GM23338 (cell line): ENCODE measurements around the gene KRT75. TPM values are rescaled to one million over a fixed set of nuclear protein-coding genes. Genes with fewer than 3 reads are reported as not detected.

Experiments used
- ATAC-seq: fragments of 200-7000 bp; cut with Tn5 transposase; 3 replicates; pipeline ENCODE4 v1.9.1; 2020
- DNase-seq: peaks from one replicate; pipeline ENCODE4 v3.0.0-alpha.2; 2015; ENCODE audit warnings: low spot score
- H2AFZ ChIP-seq: fragments of 200-600 bp; sonication (generic); 2 replicates; pipeline ENCODE4 v1.8.0; 2016; ENCODE audit warnings: antibody characterized with exemption, mild to moderate bottlenecking, moderate library complexity
- H3F3A ChIP-seq: fragments of 200-600 bp; sonication (generic); replicated peaks from 2 replicates; pipeline ENCODE4 v1.8.0; 2017; ENCODE audit warnings: antibody characterized with exemption, mixed run types, low read depth
- H3K27ac ChIP-seq: fragments of 200-600 bp; sonication (generic); 2 replicates; pipeline ENCODE4 v1.6.1; 2016; ENCODE audit warnings: low read depth
- H3K27me3 ChIP-seq: fragments of 200-600 bp; sonication (generic); 2 replicates; pipeline ENCODE4 v1.8.0; 2016; ENCODE audit warnings: mild to moderate bottlenecking, mixed run types, moderate library complexity; ENCODE audit not compliant: insufficient read depth
- H3K36me3 ChIP-seq: fragments of 200-600 bp; sonication (generic); 2 replicates; pipeline ENCODE4 v1.8.0; 2016; ENCODE audit warnings: mild to moderate bottlenecking; ENCODE audit not compliant: insufficient read depth
- H3K4me1 ChIP-seq: fragments of 200-600 bp; sonication (generic); 2 replicates; pipeline ENCODE4 v1.8.0; 2016; ENCODE audit warnings: mild to moderate bottlenecking, moderate library complexity; ENCODE audit not compliant: insufficient read depth
- H3K4me2 ChIP-seq: fragments of 200-600 bp; sonication (generic); 2 replicates; pipeline ENCODE4 v1.7.1; 2017; ENCODE audit warnings: mixed run types
- H3K4me3 ChIP-seq: fragments of 200-600 bp; sonication (generic); 2 replicates; pipeline ENCODE4 v1.6.1; 2016; ENCODE audit warnings: mixed run types
- H3K79me2 ChIP-seq: fragments of 200-600 bp; sonication (generic); replicated peaks from 2 replicates; pipeline ENCODE4 v1.8.0; 2017; ENCODE audit warnings: mild to moderate bottlenecking; ENCODE audit not compliant: insufficient read depth
- H3K9me2 ChIP-seq: fragments of 200-600 bp; sonication (generic); 2 replicates; pipeline ENCODE4 v1.8.0; 2017; ENCODE audit not compliant: insufficient read depth
- H4K20me1 ChIP-seq: fragments of 200-600 bp; sonication (generic); replicated peaks from 2 replicates; pipeline ENCODE4 v1.8.0; 2017; ENCODE audit warnings: mild to moderate bottlenecking; ENCODE audit not compliant: insufficient read depth
- H3K27ac Mint-ChIP-seq: 2 replicates; pipeline ENCODE4 v1.8.0; 2020; ENCODE audit warnings: inconsistent platforms, mild to moderate bottlenecking, moderate library complexity, mixed read lengths
- H3K27me3 Mint-ChIP-seq: 3 replicates; pipeline ENCODE4 v1.8.0; 2022; ENCODE audit warnings: low read depth, mild to moderate bottlenecking, moderate library complexity, mixed read lengths, inconsistent platforms; ENCODE audit not compliant: insufficient read depth, poor library complexity
- H3K36me3 Mint-ChIP-seq: 3 replicates; pipeline ENCODE4 v1.8.0; 2021; ENCODE audit warnings: low read depth, mild to moderate bottlenecking, inconsistent platforms, moderate library complexity, mixed read lengths
- H3K4me1 Mint-ChIP-seq: 3 replicates; pipeline ENCODE4 v1.8.0; 2020; ENCODE audit warnings: mild to moderate bottlenecking, inconsistent platforms, mixed read lengths
- H3K4me3 Mint-ChIP-seq: 3 replicates; pipeline ENCODE4 v1.8.0; 2021; ENCODE audit warnings: moderate library complexity, mild to moderate bottlenecking, inconsistent platforms, mixed read lengths
- H3K9me3 Mint-ChIP-seq: 3 replicates; pipeline ENCODE4 v1.8.0; 2020; ENCODE audit warnings: moderate library complexity, mild to moderate bottlenecking, inconsistent platforms, mixed read lengths
- EZH2 ChIP-seq: fragments of 200-600 bp; sonication (generic); IDR thresholded peaks from one replicate; pipeline ENCODE4 v1.8.0; 2017; ENCODE audit warnings: antibody characterized with exemption, mild to moderate bottlenecking, low read depth; ENCODE audit not compliant: unreplicated experiment
- JUNB ChIP-seq: IDR thresholded peaks from one replicate; pipeline ENCODE4 v1.6.1; 2016; ENCODE audit warnings: antibody characterized with exemption; ENCODE audit not compliant: unreplicated experiment
- POLR2AphosphoS5 ChIP-seq: IDR thresholded peaks from 2 replicates; pipeline ENCODE4 v1.6.1; 2016; ENCODE audit warnings: antibody characterized with exemption, low read depth
- polyA plus RNA-seq: library from polyadenylated mRNA; unstranded; fragments of >200 nt; fragmentation: Nextera tagmentation; extraction: Ambion mirVana; gene quantifications from 2 replicates; pipeline ENCODE4 v1.2.1, GENCODE V29; 2016
- total RNA-seq: library from RNA; depleted of rRNA; stranded (reverse); fragments of >200 nt; shearing (Covaris generic); gene quantifications from 2 replicates; pipeline ENCODE4 v1.2.3, GENCODE V29; 2014
- TF ChIP-seq, protein P1 (sequence below): IDR thresholded peaks from 2 replicates; pipeline ENCODE4 v1.6.1; 2016; ENCODE audit warnings: antibody characterized with exemption
- TF ChIP-seq, protein P2 (sequence below): fragments of 250-450 bp; sonication (Bioruptor Pico); IDR thresholded peaks from 2 replicates; pipeline ENCODE4 v1.5.0; 2020; ENCODE audit warnings: mild to moderate bottlenecking, moderate library complexity
- TF ChIP-seq, protein P3 (sequence below), 2 experiments: fragments of 200-600 bp in 1 of 2; sonication (generic) in 1 of 2; conservative IDR thresholded peaks; 2 replicates each; pipeline versions ENCODE4 v1.5.1 to v1.6.1; 2016 to 2017; ENCODE audit warnings: antibody characterized with exemption in 2 of 2, low read depth in 2 of 2, mild to moderate bottlenecking in 2 of 2, moderate library complexity in 1 of 2

KRT75 gene
- total and polyA plus RNA-seq, 2 experiments from 2014 or later: not detected

DNA sequence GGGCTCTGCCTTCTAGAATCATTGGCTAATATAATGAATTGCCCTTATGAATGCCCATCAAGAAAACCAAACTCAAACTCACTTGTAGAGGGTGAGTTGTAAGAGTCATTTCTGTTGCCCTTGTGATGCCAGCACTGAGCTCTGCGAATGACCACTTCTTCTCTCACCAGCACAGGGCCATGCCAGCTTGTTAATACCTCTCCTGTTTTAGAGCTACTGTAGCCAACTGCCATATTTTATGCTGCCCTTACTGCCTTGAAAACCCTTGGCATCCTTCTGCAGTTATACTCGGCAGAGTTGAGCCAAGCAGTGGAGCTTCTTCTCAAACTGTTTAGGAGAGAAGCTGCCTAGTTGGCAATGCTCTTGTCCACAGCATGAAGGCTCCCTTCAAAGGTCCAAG, 8.1 kb downstream of the KRT75 start:
- Histone ChIP-seq H3K27me3 (no peaks in the 10 kb centered on the region), H3K79me2 (no peaks in the 10 kb centered on the region), H3K36me3 (no peaks in the 10 kb centered on the region), H3K27ac (no peak overlapping the region), H3K4me1 (no peaks in the 10 kb centered on the region), H4K20me1 (no peaks in the 10 kb centered on the region), H2AFZ (no peak overlapping the region), H3K4me2 (no peak overlapping the region), H3K4me3 (no peak overlapping the region), H3F3A (no peaks in the 10 kb centered on the region), H3K9me2 (no peaks in the 10 kb centered on the region)
- DNase-seq (no peak), ATAC-seq (no peak)
- TF ChIP-seq, protein P1, sequence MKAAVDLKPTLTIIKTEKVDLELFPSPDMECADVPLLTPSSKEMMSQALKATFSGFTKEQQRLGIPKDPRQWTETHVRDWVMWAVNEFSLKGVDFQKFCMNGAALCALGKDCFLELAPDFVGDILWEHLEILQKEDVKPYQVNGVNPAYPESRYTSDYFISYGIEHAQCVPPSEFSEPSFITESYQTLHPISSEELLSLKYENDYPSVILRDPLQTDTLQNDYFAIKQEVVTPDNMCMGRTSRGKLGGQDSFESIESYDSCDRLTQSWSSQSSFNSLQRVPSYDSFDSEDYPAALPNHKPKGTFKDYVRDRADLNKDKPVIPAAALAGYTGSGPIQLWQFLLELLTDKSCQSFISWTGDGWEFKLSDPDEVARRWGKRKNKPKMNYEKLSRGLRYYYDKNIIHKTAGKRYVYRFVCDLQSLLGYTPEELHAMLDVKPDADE: no peak
- TF ChIP-seq, protein P2, sequence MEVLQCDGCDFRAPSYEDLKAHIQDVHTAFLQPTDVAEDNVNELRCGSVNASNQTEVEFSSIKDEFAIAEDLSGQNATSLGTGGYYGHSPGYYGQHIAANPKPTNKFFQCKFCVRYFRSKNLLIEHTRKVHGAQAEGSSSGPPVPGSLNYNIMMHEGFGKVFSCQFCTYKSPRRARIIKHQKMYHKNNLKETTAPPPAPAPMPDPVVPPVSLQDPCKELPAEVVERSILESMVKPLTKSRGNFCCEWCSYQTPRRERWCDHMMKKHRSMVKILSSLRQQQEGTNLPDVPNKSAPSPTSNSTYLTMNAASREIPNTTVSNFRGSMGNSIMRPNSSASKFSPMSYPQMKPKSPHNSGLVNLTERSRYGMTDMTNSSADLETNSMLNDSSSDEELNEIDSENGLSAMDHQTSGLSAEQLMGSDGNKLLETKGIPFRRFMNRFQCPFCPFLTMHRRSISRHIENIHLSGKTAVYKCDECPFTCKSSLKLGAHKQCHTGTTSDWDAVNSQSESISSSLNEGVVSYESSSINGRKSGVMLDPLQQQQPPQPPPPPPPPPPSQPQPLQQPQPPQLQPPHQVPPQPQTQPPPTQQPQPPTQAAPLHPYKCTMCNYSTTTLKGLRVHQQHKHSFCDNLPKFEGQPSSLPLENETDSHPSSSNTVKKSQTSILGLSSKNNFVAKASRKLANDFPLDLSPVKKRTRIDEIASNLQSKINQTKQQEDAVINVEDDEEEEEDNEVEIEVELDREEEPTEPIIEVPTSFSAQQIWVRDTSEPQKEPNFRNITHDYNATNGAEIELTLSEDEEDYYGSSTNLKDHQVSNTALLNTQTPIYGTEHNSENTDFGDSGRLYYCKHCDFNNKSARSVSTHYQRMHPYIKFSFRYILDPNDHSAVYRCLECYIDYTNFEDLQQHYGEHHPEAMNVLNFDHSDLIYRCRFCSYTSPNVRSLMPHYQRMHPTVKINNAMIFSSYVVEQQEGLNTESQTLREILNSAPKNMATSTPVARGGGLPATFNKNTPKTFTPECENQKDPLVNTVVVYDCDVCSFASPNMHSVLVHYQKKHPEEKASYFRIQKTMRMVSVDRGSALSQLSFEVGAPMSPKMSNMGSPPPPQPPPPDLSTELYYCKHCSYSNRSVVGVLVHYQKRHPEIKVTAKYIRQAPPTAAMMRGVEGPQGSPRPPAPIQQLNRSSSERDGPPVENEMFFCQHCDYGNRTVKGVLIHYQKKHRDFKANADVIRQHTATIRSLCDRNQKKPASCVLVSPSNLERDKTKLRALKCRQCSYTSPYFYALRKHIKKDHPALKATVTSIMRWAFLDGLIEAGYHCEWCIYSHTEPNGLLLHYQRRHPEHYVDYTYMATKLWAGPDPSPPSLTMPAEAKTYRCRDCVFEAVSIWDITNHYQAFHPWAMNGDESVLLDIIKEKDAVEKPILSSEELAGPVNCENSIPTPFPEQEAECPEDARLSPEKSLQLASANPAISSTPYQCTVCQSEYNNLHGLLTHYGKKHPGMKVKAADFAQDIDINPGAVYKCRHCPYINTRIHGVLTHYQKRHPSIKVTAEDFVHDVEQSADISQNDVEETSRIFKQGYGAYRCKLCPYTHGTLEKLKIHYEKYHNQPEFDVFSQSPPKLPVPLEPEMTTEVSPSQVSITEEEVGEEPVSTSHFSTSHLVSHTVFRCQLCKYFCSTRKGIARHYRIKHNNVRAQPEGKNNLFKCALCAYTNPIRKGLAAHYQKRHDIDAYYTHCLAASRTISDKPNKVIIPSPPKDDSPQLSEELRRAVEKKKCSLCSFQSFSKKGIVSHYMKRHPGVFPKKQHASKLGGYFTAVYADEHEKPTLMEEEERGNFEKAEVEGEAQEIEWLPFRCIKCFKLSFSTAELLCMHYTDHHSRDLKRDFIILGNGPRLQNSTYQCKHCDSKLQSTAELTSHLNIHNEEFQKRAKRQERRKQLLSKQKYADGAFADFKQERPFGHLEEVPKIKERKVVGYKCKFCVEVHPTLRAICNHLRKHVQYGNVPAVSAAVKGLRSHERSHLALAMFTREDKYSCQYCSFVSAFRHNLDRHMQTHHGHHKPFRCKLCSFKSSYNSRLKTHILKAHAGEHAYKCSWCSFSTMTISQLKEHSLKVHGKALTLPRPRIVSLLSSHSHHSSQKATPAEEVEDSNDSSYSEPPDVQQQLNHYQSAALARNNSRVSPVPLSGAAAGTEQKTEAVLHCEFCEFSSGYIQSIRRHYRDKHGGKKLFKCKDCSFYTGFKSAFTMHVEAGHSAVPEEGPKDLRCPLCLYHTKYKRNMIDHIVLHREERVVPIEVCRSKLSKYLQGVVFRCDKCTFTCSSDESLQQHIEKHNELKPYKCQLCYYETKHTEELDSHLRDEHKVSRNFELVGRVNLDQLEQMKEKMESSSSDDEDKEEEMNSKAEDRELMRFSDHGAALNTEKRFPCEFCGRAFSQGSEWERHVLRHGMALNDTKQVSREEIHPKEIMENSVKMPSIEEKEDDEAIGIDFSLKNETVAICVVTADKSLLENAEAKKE (CRISPR knock-in tag): no peak
- no peak for TF ChIP-seq JUNB
- H3K27me3 Mint-ChIP-seq: peaks cover 5% of the 10 kb centered on the region
- no peak overlapping the region for H3K4me3 Mint-ChIP-seq
- H3K4me1 Mint-ChIP-seq: peaks cover 9% of the 10 kb centered on the region
- no peaks in the 10 kb centered on the region for H3K9me3 Mint-ChIP-seq
- no peak overlapping the region for H3K27ac Mint-ChIP-seq
- no peaks in the 10 kb centered on the region for H3K36me3 Mint-ChIP-seq

DNA sequence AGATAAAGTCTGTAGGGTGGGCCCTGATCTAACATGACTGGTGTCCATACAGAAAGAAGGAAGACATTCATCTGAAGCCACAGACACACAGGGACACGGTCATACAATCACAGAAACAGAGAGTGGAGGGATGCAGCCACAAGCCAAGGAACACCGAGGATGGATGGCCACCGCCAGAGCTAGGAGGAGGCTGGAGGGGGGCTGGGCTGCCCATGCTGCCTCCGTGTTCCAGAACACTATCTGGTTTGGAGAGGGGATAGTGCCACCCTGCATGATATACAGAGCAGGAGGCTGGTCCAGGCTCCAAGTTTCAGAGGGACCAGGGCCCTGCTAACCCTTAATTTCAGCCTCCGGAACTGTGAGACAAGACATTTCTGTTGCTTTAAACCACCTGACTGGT, 8.7 kb downstream of the KRT75 start:
- Histone ChIP-seq H3F3A (no peaks in the 10 kb centered on the region), H4K20me1 (no peaks in the 10 kb centered on the region), H3K4me3 (no peak overlapping the region), H2AFZ (no peak overlapping the region), H3K27me3 (no peaks in the 10 kb centered on the region), H3K4me1 (no peaks in the 10 kb centered on the region), H3K4me2 (no peak overlapping the region), H3K27ac (no peak overlapping the region), H3K36me3 (no peaks in the 10 kb centered on the region), H3K79me2 (no peaks in the 10 kb centered on the region), H3K9me2 (no peaks in the 10 kb centered on the region)
- peaks cover 9% of the 10 kb centered on the region for H3K4me1 Mint-ChIP-seq
- H3K4me3 Mint-ChIP-seq: no peak overlapping the region
- ATAC-seq (no peak), DNase-seq (no peak)
- no peaks in the 10 kb centered on the region for H3K36me3 Mint-ChIP-seq
- no peaks in the 10 kb centered on the region for H3K9me3 Mint-ChIP-seq
- no peak overlapping the region for H3K27ac Mint-ChIP-seq
- peaks cover 5% of the 10 kb centered on the region for H3K27me3 Mint-ChIP-seq
- no peak for TF ChIP-seq EZH2
- TF ChIP-seq POLR2AphosphoS5: no peak
- TF ChIP-seq, protein P3, sequence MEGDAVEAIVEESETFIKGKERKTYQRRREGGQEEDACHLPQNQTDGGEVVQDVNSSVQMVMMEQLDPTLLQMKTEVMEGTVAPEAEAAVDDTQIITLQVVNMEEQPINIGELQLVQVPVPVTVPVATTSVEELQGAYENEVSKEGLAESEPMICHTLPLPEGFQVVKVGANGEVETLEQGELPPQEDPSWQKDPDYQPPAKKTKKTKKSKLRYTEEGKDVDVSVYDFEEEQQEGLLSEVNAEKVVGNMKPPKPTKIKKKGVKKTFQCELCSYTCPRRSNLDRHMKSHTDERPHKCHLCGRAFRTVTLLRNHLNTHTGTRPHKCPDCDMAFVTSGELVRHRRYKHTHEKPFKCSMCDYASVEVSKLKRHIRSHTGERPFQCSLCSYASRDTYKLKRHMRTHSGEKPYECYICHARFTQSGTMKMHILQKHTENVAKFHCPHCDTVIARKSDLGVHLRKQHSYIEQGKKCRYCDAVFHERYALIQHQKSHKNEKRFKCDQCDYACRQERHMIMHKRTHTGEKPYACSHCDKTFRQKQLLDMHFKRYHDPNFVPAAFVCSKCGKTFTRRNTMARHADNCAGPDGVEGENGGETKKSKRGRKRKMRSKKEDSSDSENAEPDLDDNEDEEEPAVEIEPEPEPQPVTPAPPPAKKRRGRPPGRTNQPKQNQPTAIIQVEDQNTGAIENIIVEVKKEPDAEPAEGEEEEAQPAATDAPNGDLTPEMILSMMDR (conservative IDR thresholded peaks at IDR 0.05; ENCODE audit: low read depth in 2 of 2): no peak
